Activated CD4-positive, alpha-beta T cell treated with anti-CD3 and anti-CD28 coated beads for 1 hour (primary cell): ENCODE measurements around the gene CD151.

Experiments used
- DNase-seq: peaks from one replicate; pipeline ENCODE4 v3.0.0-alpha.2; 2020

Gene CD151

DNA sequence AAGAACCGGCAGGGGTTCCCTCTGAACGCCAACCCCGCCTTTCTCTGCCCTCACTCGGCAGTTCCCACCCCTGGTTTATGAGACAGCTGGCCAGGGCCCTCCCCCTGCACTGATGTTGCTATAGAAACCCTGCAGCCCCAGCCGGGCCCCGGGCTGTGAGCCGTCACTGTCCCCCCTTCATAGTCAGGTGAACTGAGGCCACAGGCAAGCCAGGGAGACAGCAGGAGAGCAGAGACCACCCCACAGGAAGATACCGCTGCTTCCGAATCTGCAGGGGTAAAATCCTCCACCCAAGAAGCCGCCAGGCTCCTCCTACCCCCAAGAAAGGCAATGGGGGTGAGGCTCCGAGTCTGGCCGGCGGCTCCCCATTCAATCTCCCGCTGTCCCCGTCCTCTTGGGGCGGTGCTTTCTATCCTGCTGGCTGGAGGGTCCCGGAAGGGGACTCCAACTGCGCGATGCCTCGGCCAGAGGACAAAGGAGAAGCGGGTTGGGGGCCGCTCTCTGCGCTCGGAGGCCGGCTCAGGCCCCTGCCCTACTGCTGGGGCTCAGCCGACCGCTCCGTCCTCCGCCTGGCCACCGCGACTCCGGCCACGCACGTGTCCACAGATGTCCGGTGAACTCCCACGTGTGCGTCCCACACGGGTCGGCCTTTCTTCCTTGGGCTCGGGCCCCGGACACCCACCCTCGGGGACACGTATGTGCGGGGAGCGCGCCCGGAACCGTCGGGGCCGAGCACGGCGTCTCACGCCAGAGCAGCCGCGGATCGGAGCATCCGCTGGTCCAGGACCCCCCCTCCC is 35.3 kb upstream of the CD151 start:
- DNase-seq = peak; percentile 47

DNA sequence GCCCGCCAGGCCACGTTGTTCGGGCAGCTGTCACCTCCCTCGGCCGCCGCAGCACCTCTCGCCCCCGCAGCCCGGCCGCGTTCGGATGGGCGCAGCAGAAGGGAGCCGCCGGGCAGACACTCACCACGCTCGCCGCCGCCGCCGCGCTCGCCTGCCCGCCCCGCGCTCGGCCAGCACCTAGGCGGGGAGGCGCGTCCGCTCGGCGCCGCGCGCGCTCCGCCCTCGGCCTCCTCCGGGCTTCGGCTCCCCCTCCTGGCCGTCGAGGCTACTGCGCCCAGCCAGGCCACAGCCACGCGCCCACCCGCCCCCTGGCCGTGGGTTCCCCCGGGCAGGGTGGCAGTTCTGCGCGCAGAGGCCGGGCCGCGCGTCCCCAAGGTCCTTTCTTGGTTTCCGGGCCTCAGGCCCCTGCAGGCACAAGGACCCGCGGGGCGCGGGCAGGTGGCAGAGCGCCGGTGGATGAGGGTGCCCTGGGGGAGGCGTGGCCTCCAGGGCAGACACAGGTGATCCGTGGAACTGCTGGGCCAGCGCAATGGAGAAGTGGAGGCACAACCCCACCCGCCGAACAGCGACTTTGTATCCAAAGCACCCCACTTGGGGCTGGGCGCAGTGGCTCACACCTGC is 34.5 kb upstream of the CD151 start, which contains the start of gene SLC25A22:
TSS of gene SLC25A22 (minus strand) at position 189 of the 621 bp plus-strand sequence. CDS start 3,275 bp downstream, outside the sequence.
- DNase-seq = peak; percentile 72

DNA sequence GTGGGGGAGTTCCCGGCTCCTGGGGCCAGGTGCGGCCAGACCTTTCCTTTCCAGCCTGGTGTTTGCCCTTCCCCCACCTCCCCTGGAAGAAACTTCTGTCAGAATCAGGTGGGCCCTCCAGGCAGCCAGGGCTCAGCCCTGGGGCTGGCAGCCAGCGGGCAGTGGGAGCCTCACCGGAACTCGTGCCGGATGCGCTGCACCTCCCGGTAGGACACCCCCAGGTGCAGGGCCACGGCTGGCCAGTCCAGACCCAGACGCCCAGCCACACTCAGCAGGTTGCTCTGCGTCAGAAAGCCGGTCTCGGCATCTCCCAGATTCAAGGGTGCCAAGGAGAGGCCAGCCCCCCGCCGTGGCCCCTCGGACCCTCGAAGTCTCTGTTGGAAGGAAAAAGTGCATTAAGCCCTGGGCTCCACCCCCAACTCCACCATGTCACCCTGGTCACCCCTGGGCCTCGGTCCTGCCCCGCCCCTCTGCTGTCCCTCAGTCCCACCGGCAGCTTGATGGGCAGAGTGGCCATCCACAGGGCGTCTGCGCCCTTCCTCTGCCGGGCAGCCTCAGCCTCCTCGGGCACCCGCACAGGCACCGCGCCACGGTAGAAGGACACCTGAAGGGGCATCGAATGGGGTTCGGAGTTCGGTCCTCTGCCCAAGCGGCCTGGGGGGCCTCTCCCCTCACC is 33.0 kb upstream of the CD151 start:
- no peak for DNase-seq

DNA sequence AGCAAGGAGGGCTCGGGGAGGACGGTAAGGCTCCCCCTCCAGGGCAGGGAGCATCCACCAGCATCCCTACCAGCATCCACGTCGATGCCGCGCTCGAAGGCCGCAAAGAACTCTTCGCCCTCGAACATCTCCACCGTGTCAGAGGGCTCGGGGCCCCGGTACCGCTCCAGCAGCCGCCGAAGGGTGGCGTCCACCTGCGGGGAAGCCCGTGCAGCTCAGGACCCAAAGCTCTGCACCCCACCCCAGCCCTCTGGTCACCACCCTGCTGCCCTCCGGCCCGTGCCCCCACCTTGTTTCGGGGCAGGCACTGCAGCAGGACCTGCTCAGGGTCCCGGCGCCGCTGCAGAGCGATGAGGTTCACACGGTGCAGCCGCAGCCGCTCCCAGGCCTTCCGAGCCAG is 32.3 kb upstream of the CD151 start:
- DNase-seq = no peak

DNA sequence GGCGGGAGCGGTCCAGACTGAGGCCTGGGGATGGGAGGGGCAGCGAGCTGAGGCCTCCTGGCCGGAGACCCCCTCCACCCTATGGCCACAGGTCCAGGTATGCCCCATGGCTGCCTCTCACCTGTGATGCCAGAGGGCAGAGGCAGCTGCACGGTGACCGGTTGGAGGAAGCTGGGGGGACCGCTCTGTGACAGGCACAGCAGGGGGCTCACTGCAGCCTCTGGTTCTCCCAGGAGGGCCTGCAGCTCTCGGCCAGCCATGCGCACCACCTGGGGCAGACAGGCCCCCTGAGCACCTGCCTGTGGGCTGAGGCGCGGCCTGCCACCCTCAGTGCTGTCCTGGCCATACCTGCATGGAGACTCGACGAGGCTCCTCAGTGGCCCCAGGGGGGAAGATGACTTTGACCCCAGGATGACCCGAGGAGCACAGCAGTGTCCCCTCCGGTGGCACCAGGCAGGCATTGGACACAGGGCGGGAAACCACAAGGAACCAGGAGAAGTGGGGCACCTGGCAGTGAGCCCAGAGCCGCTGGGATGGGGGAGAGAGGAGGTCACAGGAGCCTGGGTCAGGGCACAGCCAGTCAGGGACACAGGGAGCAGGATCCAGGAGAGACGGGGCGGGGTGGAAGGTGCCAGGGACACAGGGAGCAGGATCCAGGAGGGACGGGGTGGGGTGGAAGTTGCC is 31.5 kb upstream of the CD151 start:
- no peak for DNase-seq

DNA sequence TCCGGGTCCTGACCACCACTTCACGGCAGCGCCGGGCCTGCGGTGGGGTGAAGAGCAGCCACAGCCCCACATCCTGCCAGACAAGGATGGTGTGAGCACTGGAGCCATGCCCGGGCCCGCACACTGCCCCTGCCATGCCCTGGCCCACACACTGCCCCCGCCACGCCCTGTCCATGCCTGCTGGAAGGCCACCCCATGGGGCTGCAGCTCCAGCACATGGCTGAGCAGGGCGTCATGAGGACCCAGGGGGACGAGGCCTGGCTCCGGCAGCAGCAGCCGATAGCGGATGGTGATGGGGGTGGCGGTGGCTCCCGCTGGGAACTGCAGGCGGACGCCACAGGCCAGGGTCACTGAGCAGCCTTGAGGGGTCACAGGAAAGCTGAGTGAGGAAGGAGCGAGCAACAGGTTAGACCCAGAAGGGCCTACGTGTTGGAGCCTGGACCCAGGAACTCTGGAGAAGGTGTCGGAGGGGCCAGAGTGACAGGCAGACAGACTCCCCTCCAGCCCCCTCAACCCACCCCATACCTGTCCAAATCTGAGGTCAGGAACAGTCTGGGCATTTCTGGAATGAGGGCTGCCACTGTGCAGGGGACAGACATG is 30.6 kb upstream of the CD151 start:
- DNase-seq = no peak

DNA sequence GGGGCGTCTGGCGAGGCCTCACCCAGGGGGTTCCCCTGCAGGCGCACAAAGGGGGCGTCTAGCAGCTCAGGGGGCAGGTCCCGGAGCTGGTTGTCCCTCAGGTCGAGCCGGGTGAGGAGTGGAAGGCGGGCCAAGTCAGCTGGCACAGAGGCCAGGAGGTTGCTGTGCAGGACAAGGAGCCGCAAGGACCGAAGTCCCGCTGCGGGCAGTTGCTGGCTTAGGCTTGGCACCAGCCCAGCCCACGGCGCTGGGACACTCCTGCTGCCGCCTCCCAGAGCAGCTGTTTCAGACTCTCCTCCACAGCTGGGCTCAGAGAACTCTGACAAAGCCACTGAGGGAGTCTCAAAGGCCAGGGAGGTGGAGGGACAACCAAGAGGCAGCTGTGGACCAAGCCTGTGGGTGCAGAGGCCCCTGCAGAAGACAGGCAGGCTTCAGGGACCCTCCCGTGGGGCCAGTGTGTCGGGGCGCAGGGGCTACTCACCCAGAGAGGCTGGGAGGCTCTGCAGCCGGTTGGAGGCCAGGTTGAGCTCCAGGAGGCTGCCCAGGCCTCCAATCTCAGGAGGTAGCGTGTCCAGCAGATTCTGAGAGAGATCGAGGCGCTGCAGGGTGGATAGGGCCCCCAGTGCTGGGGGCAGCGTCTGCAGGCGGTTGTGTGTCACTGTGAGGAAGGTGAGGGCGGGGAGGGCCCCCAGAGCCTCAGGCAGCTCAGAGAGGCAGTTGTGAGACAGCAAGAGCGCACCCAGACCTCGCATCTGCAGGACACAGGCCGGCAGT is 29.9 kb upstream of the CD151 start:
- DNase-seq = no peak

DNA sequence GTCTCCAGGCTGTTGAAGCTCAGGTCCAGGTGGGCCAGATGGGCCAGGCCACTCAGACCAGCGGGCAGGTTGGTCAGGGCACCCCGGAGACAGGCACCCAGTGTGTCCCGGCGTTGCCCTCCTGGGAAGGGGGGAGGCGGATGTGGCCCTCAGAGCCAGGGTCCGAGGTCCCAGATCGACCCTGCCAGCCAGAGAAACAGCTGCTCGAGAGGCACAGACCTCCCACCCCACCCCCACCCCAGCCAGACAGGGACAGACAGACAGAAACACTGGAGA is 29.3 kb upstream of the CD151 start:
- DNase-seq = no peak

DNA sequence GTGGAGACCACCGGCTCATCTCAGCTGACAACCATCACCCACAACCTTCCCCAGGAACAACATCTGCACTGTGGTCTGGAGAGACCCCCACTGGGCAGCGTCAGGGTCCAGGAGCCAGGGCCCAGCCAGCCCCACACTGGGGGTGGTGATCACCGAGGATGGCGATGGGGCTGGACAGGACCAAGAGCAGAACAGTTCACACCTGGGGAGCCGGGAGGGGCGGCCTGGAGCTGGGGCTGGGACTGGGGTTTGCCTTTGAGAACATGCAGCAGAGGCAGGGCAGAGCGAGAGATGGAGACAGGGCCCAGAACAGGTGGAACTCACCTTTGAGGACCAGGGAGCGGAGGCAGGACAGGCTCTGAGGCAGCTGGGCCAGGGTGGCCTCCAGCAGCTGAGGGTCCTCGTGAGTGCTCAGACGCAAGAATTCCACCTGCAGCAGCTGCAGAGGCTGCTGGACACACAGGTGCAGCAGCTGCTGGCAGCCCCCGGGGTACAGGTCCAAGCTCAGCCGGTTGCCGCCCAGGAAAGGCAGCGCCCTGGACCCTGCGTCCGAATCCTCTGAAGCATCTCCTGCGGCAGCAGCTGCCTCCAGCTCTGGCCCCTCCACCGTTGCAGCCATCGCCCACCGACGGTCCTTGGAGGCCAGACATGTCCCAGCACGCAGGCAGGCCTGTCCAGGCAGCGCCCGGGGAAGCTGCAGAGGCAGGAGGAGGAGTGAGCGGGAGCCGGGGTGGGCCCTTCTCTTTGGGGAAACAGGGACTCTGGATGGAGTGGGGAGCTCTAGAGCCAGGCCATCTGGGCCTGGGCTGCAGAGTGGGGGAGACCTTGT is 28.8 kb upstream of the CD151 start:
- no peak for DNase-seq

DNA sequence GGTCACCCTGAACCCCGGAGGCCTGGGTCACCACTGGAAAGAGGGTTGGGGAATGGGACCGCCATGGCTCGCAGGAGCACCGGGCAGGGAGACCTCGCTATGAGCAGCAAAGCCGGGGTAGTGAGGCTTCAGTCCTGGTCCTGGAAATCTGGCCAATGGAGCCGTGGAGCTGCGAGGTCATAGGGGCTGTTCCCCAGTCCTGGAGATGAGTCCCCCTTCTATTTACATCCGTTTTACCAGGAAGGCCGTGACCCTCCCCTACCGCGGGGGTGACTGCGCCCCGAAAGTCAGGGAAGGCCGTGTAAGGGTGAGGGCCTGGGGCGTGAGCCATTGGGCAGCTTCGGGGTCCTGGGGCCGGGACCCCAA is 28.2 kb upstream of the CD151 start:
- DNase-seq = no peak

DNA sequence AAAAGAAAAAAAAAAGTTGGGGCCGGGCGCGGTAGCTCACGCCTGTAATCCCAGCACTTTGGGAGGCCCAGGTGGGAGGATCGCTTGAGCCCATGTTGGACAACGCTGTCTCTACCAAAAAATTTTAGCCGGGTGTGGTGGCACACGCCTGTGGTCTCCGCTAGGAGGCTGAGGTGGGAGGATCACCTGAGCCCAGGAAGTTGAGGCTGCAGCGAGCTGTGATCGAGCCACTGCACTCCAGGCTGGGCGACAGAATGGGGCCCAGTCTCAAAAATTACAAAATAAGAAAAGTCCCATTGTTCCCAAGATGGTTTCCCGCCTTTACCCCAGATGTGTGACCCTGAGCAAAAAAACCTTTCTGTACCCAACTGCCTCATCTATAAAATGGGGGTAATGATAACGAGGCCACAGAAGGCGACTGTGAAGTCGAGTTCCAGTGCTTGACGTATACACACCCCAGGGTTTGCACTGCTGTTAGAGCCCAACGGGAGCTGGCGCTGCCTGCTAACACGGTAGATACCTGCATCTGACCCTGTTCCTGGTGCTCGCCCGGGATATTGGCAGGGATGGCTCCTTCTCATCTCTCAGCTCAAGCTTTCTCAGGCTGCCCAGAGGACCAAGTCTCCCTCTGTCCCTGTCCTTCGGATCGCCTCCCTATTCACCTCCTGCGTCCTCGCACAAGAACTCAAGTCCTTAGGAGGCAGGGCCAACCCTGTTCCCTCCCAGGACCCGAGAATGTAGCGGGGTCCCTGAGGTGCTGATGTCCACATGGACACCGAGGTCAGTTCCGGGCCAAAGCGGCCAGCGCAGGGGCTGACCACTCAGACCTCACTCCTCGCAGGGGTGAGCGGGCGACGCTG is 24.1 kb upstream of the CD151 start:
- DNase-seq = no peak

DNA sequence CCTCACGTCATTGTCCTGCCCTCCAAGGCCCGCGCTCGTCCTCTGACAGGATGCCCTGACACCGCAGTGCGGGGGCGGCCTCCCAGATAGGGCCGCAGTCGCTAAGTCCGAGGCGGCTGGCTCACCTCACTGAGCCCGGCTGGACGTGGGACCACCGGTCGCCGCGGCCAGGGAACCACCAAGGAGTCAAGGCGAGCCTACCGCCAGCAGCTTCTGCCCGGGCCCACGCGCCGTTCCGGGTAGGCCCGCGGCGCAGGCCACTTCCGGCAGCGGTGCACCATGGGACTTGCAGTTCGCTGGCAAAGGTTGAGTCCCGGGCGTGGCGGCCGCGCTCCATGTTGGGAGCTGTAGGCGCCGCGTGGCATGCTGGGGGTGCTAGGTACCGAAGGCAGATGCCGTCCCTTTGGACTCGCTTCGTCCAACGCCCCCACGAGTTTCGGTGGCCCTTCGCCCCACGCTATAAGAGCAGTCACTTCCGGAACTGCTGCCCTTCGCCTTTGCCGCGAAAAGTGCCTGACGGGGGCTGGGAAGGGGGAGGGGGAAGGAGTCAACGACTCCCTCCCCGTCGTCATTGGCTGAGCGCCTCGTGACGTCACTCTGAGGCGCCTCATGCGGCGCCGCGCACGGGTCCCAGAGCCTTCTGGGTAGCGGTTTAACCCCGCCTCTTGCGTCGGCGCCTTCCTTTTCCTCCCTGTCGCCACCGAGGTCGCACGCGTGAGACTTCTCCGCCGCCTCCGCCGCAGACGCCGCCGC is 23.3 kb upstream of the CD151 start, which contains the start of gene RPLP2:
TSS of gene RPLP2 (plus strand) at position 681 of the 753 bp plus-strand sequence. CDS start 268 bp downstream, outside the sequence.
- peak; percentile 98 for DNase-seq

DNA sequence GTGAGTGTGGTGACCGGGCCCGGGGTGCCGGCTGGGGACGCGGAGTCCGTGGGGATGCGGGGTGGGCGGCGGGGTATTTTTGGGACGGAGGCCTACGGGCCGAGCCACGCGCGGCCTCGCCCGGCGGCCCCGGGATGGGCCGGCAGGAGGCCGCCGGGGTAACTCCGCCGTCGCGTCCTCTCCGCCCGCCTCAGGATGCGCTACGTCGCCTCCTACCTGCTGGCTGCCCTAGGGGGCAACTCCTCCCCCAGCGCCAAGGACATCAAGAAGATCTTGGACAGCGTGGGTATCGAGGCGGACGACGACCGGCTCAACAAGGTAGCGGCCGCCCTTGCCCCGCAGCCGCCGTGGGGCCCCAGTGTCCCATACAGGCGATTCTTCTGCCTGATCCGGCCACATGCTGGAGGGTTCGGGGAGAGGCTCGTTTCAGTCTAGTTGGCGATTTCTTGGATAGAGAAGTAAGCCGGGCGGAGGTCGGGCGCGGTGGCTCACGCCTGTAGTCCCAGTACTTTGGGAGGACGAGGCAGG is 22.6 kb upstream of the CD151 start:
- DNase-seq = no peak

DNA sequence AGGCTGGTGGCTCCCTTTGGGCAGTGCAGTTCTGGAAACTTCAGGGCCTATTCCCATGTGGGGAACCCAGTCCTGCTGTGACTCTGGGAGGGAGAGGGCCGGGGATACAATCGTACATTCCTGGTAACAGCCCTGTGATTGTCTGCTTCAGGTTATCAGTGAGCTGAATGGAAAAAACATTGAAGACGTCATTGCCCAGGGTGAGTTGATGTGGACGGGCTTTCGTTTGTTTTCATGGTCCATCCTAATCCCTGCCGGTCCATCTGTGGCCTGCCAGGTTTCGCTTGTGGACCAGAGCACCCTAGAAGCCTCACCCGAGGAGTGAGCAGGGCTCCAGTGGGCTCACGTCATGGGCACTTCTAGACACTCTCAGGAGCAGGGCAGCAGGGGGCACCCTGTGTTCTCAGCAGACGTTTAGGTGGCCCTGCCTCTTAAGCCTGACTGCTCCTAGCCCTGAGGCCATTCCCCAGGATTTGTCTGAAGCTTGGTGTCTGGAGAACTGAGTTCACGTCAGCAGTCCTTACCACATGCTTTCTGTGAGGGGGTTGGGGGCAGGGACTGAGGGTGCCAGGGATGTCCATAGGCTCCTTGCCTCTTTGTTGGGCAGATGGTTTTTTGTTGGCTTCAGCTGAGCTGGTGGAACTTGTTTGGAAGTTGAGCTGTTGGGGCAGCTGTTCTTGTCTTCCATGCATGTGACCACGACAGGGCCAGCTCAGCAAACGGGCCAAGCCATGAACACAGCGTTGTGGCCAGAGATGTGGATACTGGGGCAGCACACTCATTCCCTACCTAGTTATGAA is 21.1 kb upstream of the CD151 start:
- no peak for DNase-seq

DNA sequence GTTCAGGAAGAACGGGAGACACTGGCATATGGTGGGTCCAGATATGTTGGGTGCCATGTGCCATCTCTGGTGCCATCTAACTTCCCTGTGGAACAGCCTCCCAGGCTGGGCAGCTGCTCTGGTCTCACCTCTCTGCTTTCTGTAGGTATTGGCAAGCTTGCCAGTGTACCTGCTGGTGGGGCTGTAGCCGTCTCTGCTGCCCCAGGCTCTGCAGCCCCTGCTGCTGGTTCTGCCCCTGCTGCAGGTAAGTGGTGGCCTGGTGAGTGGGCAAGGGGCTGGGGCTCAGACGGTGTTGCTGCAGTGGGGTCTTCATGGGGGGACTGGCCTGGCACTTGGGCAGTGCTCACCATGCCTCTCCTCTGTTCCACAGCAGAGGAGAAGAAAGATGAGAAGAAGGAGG is 20.4 kb upstream of the CD151 start:
- no peak for DNase-seq

DNA sequence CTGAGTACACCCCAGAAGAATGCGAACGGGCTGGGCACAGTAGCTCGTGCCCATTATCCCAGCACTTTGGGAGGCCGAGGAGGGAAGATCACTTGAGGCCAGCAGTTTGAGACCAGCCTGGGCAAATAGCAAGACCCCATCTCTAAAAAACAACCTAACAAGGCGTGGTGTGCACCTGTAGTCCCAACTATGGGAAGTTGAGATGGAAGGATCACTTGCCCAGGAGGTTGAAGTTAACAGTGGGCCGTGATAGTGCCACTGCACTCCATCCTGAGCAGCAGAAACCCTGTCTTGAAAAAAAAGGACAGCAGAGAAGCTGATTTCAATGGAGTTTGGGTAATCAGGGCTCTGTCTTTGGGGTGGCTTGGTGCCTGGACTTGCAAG is 19.7 kb upstream of the CD151 start:
- no peak for DNase-seq

DNA sequence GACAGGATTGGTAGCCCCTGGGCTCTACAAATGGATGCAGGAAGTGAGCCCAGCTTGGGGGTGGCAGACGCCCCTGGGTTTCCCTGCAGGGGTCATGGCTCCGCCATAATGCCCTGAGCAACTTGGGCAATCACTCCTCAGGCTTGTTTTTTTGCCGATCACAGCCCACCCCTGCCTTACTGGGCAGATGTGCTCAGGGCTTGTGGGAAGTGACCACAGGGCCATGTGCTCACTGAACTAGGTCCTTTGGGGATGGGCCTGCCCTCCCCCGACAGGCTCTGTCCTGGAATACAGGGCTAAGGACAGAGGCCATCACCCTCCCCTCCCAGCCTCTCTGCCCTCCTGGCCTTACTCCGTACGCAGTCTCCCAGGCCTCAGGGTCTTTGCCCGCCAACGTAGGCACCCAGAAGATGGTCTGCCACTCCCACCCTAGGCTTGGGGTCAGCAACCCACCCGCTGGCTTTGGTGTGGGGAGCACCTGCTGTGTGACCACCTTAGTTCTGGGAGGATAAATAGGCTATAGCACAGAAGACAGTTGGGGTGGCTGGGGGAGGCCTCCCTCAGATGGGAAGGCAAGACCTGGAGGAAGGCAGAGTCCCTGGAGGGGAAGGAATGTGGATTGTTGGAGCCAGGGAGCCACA is 19.2 kb upstream of the CD151 start:
- DNase-seq = no peak
